Ishikawa (cell line): ENCODE results near the gene MTF2.

Source experiments
- CEBPB ChIP-seq: IDR thresholded peaks from 2 replicates; pipeline ENCODE4 v1.6.1; 2012
- CREB1 ChIP-seq: IDR thresholded peaks from 2 replicates; pipeline ENCODE4 v1.6.1; 2012; ENCODE audit warnings: low read depth
- EGR1 ChIP-seq: IDR thresholded peaks from 2 replicates; pipeline ENCODE4 v1.6.1; 2012
- EP300 ChIP-seq: IDR thresholded peaks from 2 replicates; pipeline ENCODE4 v1.6.1; 2012; ENCODE audit warnings: borderline replicate concordance
- FOXM1 ChIP-seq: IDR thresholded peaks from 2 replicates; pipeline ENCODE4 v1.6.1; 2012; ENCODE audit warnings: low read depth, borderline replicate concordance
- NFIC ChIP-seq: IDR thresholded peaks from 2 replicates; pipeline ENCODE4 v1.6.1; 2012
- RAD21 ChIP-seq: IDR thresholded peaks from 2 replicates; pipeline ENCODE4 v1.6.1; 2012; ENCODE audit warnings: low read depth
- TAF1 ChIP-seq: IDR thresholded peaks from 2 replicates; pipeline ENCODE4 v1.6.1; 2012; ENCODE audit warnings: low read depth, mild to moderate bottlenecking
- TCF12 ChIP-seq: IDR thresholded peaks from 2 replicates; pipeline ENCODE4 v1.6.1; 2012; ENCODE audit warnings: low read depth
- TEAD4 ChIP-seq: IDR thresholded peaks from 2 replicates; pipeline ENCODE4 v1.6.1; 2012
- YY1 ChIP-seq: IDR thresholded peaks from 2 replicates; pipeline ENCODE4 v1.6.1; 2012; ENCODE audit warnings: low read depth
- ZBTB7A ChIP-seq: IDR thresholded peaks from 2 replicates; pipeline ENCODE4 v1.6.1; 2012; ENCODE audit warnings: low read depth
- TF ChIP-seq, protein P1 (sequence below): IDR thresholded peaks from 2 replicates; pipeline ENCODE4 v1.6.1; 2012
- TF ChIP-seq, protein P2 (sequence below): IDR thresholded peaks from 2 replicates; pipeline ENCODE4 v1.6.1; 2012
- TF ChIP-seq, protein P3 (sequence below): IDR thresholded peaks from 2 replicates; pipeline ENCODE4 v1.6.1; 2012; ENCODE audit warnings: low read depth, mild to moderate bottlenecking

MTF2 gene

DNA sequence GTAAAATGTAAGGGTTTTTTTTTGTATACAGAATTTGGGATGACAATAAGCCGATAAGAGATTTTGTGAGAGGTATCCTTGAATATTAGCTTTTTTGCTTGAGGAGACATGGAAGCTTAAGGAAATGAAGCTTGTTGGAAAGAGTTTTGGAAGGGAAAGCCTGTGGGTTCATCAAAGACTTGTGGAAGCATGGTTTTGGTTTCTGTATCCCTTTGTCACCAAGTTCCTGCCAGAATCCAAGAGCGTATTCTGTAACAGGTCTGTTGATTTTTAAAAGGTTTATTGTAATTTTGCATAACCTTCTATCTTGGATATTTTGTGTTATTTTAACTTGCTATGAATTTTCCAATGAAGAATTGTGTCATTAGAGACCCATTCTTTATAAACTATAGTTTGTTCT is 63.1 kb downstream of the MTF2 start:
- TF ChIP-seq, protein P1, sequence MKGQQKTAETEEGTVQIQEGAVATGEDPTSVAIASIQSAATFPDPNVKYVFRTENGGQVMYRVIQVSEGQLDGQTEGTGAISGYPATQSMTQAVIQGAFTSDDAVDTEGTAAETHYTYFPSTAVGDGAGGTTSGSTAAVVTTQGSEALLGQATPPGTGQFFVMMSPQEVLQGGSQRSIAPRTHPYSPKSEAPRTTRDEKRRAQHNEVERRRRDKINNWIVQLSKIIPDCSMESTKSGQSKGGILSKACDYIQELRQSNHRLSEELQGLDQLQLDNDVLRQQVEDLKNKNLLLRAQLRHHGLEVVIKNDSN: no peak
- TF ChIP-seq NFIC: no peak
- TF ChIP-seq, protein P2, sequence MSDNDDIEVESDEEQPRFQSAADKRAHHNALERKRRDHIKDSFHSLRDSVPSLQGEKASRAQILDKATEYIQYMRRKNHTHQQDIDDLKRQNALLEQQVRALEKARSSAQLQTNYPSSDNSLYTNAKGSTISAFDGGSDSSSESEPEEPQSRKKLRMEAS: no peak
- no peak for TF ChIP-seq FOXM1
- no peak for TF ChIP-seq TAF1
- TF ChIP-seq ZBTB7A: no peak
- TF ChIP-seq CREB1: no peak

DNA sequence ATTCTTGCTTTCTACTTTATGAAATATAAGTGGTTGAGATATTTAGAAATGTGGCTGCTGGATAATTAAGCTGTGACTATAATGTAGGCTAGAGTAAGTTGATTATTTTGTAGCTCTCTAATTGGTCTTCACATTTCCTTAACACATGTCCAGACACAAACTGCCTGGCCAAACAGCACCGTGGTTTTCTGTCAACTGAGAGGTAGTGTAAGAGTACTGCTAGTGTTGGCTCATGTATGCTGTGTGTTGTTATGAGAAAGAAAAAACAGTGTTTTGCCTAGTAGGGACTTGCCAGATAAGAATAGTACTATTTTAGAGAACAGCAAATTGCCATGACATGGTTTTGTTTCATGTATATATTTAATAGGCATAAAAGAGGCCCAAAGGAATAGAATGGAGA is 64.1 kb downstream of the MTF2 start:
- TF ChIP-seq EGR1 (no peak), CREB1 (no peak), TAF1 (no peak), YY1 (no peak), TCF12 (no peak), CEBPB (no peak), ZBTB7A (no peak), FOXM1 (no peak), NFIC (no peak), RAD21 (no peak), TEAD4 (no peak), EP300 (no peak)
- TF ChIP-seq, protein P2: no peak
- TF ChIP-seq, protein P3, sequence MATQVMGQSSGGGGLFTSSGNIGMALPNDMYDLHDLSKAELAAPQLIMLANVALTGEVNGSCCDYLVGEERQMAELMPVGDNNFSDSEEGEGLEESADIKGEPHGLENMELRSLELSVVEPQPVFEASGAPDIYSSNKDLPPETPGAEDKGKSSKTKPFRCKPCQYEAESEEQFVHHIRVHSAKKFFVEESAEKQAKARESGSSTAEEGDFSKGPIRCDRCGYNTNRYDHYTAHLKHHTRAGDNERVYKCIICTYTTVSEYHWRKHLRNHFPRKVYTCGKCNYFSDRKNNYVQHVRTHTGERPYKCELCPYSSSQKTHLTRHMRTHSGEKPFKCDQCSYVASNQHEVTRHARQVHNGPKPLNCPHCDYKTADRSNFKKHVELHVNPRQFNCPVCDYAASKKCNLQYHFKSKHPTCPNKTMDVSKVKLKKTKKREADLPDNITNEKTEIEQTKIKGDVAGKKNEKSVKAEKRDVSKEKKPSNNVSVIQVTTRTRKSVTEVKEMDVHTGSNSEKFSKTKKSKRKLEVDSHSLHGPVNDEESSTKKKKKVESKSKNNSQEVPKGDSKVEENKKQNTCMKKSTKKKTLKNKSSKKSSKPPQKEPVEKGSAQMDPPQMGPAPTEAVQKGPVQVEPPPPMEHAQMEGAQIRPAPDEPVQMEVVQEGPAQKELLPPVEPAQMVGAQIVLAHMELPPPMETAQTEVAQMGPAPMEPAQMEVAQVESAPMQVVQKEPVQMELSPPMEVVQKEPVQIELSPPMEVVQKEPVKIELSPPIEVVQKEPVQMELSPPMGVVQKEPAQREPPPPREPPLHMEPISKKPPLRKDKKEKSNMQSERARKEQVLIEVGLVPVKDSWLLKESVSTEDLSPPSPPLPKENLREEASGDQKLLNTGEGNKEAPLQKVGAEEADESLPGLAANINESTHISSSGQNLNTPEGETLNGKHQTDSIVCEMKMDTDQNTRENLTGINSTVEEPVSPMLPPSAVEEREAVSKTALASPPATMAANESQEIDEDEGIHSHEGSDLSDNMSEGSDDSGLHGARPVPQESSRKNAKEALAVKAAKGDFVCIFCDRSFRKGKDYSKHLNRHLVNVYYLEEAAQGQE: no peak
- TF ChIP-seq, protein P1: no peak

DNA sequence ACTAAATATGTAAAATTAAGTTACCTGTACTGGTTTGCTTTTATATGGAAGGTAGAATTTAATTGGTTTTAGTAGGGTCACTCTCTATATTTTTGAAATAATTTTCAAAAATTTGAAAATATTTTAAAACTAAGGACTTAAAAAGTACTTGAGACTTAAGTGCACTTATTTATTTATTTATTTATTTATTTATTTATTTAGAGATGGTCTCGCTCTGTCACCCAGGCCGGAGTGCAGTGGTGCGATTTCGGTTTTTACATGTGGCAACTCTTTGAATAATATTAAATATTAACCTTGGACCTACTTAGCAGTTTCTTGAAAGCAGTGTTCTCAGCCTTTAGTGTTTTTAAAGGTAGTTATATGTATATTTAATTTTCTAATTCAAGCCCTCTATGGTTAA is 64.7 kb downstream of the MTF2 start:
- no peak for TF ChIP-seq TEAD4
- TF ChIP-seq CEBPB: no peak
- no peak for TF ChIP-seq CREB1
- TF ChIP-seq, protein P1: no peak
- TF ChIP-seq ZBTB7A: no peak
- no peak for TF ChIP-seq NFIC
- no peak for TF ChIP-seq YY1
- TF ChIP-seq TCF12: no peak
- TF ChIP-seq, protein P2: no peak
- TF ChIP-seq EGR1: no peak

DNA sequence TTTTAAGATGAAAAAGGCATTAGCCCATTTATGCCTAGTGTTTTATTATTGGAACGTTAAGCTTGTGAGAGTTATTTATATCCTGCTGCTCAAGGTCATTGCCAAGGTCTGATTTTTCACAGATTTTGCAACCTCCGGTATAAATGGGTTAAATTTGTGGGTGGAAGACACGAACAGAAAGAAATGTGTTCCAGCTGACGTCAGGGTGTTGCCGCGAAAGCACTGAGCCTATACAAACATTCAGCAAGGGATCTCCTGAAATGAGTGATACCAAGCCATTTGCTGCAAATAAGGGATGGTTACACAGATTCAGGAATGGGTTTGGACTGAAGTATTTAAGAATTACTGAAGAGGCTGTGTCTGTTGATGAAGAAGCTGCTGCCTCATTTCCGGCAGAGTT is 68.9 kb downstream of the MTF2 start:
- TF ChIP-seq TEAD4: no peak
- no peak for TF ChIP-seq NFIC
- no peak for TF ChIP-seq FOXM1
- TF ChIP-seq, protein P1: no peak
- TF ChIP-seq RAD21: no peak
- no peak for TF ChIP-seq EP300
- no peak for TF ChIP-seq CEBPB
- TF ChIP-seq, protein P2: no peak
- no peak for TF ChIP-seq TCF12
- no peak for TF ChIP-seq CREB1
- TF ChIP-seq YY1: no peak
- TF ChIP-seq TAF1: no peak
- TF ChIP-seq, protein P3: no peak
- no peak for TF ChIP-seq EGR1

DNA sequence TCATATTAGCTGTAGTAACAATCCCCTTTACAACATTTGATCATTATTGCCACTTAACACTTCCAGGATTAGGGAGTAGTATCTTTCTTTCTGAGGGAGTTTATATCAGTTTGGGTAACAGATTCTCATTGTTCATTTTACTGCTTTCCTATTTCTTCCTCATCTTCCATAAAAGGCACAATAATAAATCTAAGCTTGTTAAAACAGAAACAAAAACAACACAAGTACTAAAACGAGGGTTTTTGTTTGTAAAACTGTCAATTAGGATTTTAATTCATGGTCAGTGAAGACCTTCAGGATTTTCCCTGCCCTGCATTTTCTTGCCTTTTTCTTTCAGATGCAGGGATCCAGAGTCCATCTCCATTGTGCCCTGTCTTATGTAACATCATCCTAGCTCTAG is 71.6 kb downstream of the MTF2 start:
- TF ChIP-seq, protein P2: no peak
- TF ChIP-seq CEBPB: no peak
- TF ChIP-seq YY1: no peak
- TF ChIP-seq, protein P3: no peak
- TF ChIP-seq EP300: no peak
- TF ChIP-seq, protein P1: no peak
- TF ChIP-seq ZBTB7A: no peak
- no peak for TF ChIP-seq CREB1
- TF ChIP-seq RAD21: no peak
- TF ChIP-seq NFIC: no peak
- TF ChIP-seq TAF1: no peak
- TF ChIP-seq TEAD4: no peak
- no peak for TF ChIP-seq EGR1
